HepG2 (cell line): ENCODE results near the gene HECTD1. TPM values are rescaled to one million over a fixed set of nuclear protein-coding genes. Genes with fewer than 3 reads are reported as not detected.

Experiments
- ATAC-seq: fragments of 200-7000 bp; cut with Tn5 transposase; 3 replicates; pipeline ENCODE4 v1.9.1; 2020; ENCODE audit warnings: mild to moderate bottlenecking, moderate library complexity
- BruUV-seq: library from RNA; stranded (reverse); fragments of 400-500 nt; replicated peaks from 2 replicates; lab custom pipeline; 2021; lab: Mats Ljungman, UMichigan
- CTCF ChIA-PET: fragments of 300-600 bp; formaldehyde crosslinking; extraction: SDS; loops from one replicate; lab custom pipeline; 2021; ENCODE audit warnings: low total read pairs, inconsistent platforms, low intra/inter-chr PET ratio; lab: Yijun Ruan, JAX
- POLR2A ChIA-PET: fragments of 350-600 bp; sonication (Branson Sonifier 250); formaldehyde crosslinking; loops from one replicate; lab custom pipeline; 2020; ENCODE audit warnings: antibody characterized with exemption, inconsistent platforms; lab: Yijun Ruan, JAX
- DNase-seq: peaks from one replicate; pipeline ENCODE4 v3.0.0-alpha.2; 2015; ENCODE audit warnings: low spot score
- FAIRE-seq: peaks from 3 replicates; lab custom pipeline; 2011; peaks lifted over from hg19 to GRCh38; lab: Jason Lieb, UNC
- H2AFZ ChIP-seq: one replicate; pipeline ENCODE4 v1.6.1; 2011; ENCODE audit warnings: low read length, inconsistent platforms
- H3K27ac ChIP-seq: fragments of 300-600 bp; 3 replicates; pipeline ENCODE4 v1.8.0; 2011; ENCODE audit warnings: mixed run types, mild to moderate bottlenecking, mixed read lengths, low read length, inconsistent platforms; ENCODE audit not compliant: insufficient read depth; ENCODE audit errors: extremely low read length
- H3K27me3 ChIP-seq, 2 experiments: fragments of 200-600 bp in 1 of 2; 2 replicates in 1 of 2; 3 replicates in 1 of 2; pipeline versions ENCODE4 v1.6.0 to v1.8.0; 2011; ENCODE audit warnings: low read length in 2 of 2, mild to moderate bottlenecking in 2 of 2, moderate library complexity in 2 of 2, inconsistent platforms in 1 of 2; ENCODE audit not compliant: insufficient read depth in 2 of 2, control insufficient read depth in 1 of 2
- H3K36me3 ChIP-seq, 2 experiments: fragments of 200-600 bp in 1 of 2; replicated peaks in 1 of 2; 2 replicates in 1 of 2; 3 replicates in 1 of 2; pipeline versions ENCODE4 v1.5.1 to v1.8.0; 2011; ENCODE audit warnings: low read length in 2 of 2, inconsistent platforms in 1 of 2; ENCODE audit not compliant: insufficient read depth in 2 of 2, control insufficient read depth in 1 of 2
- H3K4me1 ChIP-seq: 2 replicates; pipeline ENCODE4 v1.5.1; 2012; ENCODE audit warnings: low read length, inconsistent platforms; ENCODE audit not compliant: insufficient read depth
- H3K4me2 ChIP-seq: 2 replicates; pipeline ENCODE4 v1.6.0; 2011; ENCODE audit warnings: low read depth, low read length, inconsistent platforms
- H3K4me3 ChIP-seq, 3 experiments: fragments of 200-600 bp in 1 of 3; sonication (generic), shearing (Covaris generic) in 1 of 3; replicated peaks in 1 of 3; 2 replicates each; pipeline ENCODE4 v1.5.1; 2011 to 2016; ENCODE audit warnings: low read length in 3 of 3, inconsistent platforms in 2 of 3, low read depth in 2 of 3, mild to moderate bottlenecking in 2 of 3, control low read depth in 1 of 3, mixed read lengths in 1 of 3; ENCODE audit not compliant: insufficient read depth in 1 of 3
- H3K79me2 ChIP-seq: one replicate; pipeline ENCODE4 v1.6.1; 2011; ENCODE audit warnings: low read length, inconsistent platforms; ENCODE audit not compliant: insufficient read depth
- H3K9ac ChIP-seq: 2 replicates; pipeline ENCODE4 v1.6.0; 2011; ENCODE audit warnings: mild to moderate bottlenecking, low read depth, low read length, inconsistent platforms; ENCODE audit not compliant: insufficient read depth
- H3K9me3 ChIP-seq: 2 replicates; pipeline ENCODE4 v1.5.1; 2012; ENCODE audit warnings: mild to moderate bottlenecking, low read length
- H4K20me1 ChIP-seq: 2 replicates; pipeline ENCODE4 v1.6.0; 2011; ENCODE audit warnings: inconsistent platforms, mild to moderate bottlenecking, low read length, moderate library complexity; ENCODE audit not compliant: insufficient read depth
- CEBPG ChIP-seq: IDR thresholded peaks from 2 replicates; pipeline ENCODE4 v1.6.1; 2016
- FOXJ3 ChIP-seq: sonication (generic); formaldehyde crosslinking; IDR thresholded peaks from 2 replicates; pipeline ENCODE4 v1.4.0; 2020; ENCODE audit warnings: missing genetic modification reagents, mild to moderate bottlenecking, borderline replicate concordance
- HDAC6 ChIP-seq: fragments of 200-600 bp; sonication (generic); IDR thresholded peaks from 2 replicates; pipeline ENCODE4 v1.7.0; 2017; ENCODE audit warnings: mild to moderate bottlenecking, antibody characterized with exemption, low read length, low read depth
- ISX ChIP-seq: sonication (generic); formaldehyde crosslinking; conservative IDR thresholded peaks from 2 replicates; pipeline ENCODE4 v1.5.0; 2020; ENCODE audit warnings: missing genetic modification reagents
- KLF6 ChIP-seq: IDR thresholded peaks from 2 replicates; pipeline ENCODE4 v1.8.0; 2016; ENCODE audit warnings: missing biosample characterization, missing genetic modification reagents
- MZF1 ChIP-seq: sonication (generic); formaldehyde crosslinking; IDR thresholded peaks from 2 replicates; pipeline ENCODE4 v1.8.1; 2023; ENCODE audit warnings: mild to moderate bottlenecking, missing genetic modification reagents, borderline replicate concordance
- PPARG ChIP-seq: conservative IDR thresholded peaks from 2 replicates; pipeline ENCODE4 v1.6.1; 2016; ENCODE audit warnings: missing biosample characterization, missing genetic modification reagents
- RCOR2 ChIP-seq: IDR thresholded peaks from 2 replicates; pipeline ENCODE4 v1.6.1; 2016; ENCODE audit warnings: missing biosample characterization, missing genetic modification reagents
- RXRB ChIP-seq: IDR thresholded peaks from 2 replicates; pipeline ENCODE4 v1.6.1; 2016; ENCODE audit warnings: borderline replicate concordance, missing genetic modification reagents, missing compliant biosample characterization
- YEATS4 ChIP-seq: sonication (generic); formaldehyde crosslinking; IDR thresholded peaks from 2 replicates; pipeline ENCODE4 v1.4.0; 2020; ENCODE audit warnings: missing genetic modification reagents, borderline replicate concordance
- ZBTB42 ChIP-seq: sonication (generic); formaldehyde crosslinking; IDR thresholded peaks from 2 replicates; pipeline ENCODE4 v1.5.0; 2020; ENCODE audit warnings: mild to moderate bottlenecking, missing genetic modification reagents
- ZFP82 ChIP-seq: sonication (generic); formaldehyde crosslinking; IDR thresholded peaks from 2 replicates; pipeline ENCODE4 v1.5.1; 2020; ENCODE audit warnings: mild to moderate bottlenecking, missing genetic modification reagents, borderline replicate concordance
- ZNF337 ChIP-seq: sonication (generic); formaldehyde crosslinking; IDR thresholded peaks from 2 replicates; pipeline ENCODE4 v1.5.1; 2020; ENCODE audit warnings: missing genetic modification reagents, low read depth, mild to moderate bottlenecking, borderline replicate concordance
- ZNF652 ChIP-seq: IDR thresholded peaks from 2 replicates; pipeline ENCODE4 v1.6.1; 2016; ENCODE audit warnings: low read depth, borderline replicate concordance
- in situ Hi-C: cut with HindIII; loops from 2 replicates; pipeline ENCODE4 v1.10.0; 2017; ENCODE audit warnings: low pct_unique_long_range_greater_than_20kb; ENCODE audit not compliant: extremely low pct_ligation_motif_present
- intact Hi-C: fragments of 100-400 bp; cut with micrococcal nuclease; formaldehyde crosslinking; loops from one replicate; pipeline ENCODE4 v1.10.0; 2022; ENCODE audit not compliant: unreplicated experiment
- polyA plus RNA-seq, 8 experiments: library from polyadenylated mRNA; depleted of rRNA in 3 of 8; stranded (reverse) in 7 of 8; unstranded in 1 of 8; fragments of >200 nt; fragmentation: Illumina TruSeq in 4 of 8; extraction: Trizol in 4 of 8; gene quantifications; 2 replicates each; pipeline versions ENCODE4 v1.2.1 to v1.2.3, GENCODE V29; 2011 to 2016; ENCODE audit warnings: low read depth in 4 of 8, missing spikeins in 1 of 8, mixed read lengths in 1 of 8; ENCODE audit not compliant: insufficient read depth in 1 of 8
- total RNA-seq, 5 experiments: library from RNA; depleted of rRNA; stranded (reverse); fragments of >200 nt; fragmentation: Illumina TruSeq; extraction: Trizol; gene quantifications; 2 replicates each; pipeline ENCODE4 v1.2.3, GENCODE V29; 2016; ENCODE audit warnings: low read depth in 1 of 5
- TF ChIP-seq, protein P1 (sequence below): sonication (generic); formaldehyde crosslinking; IDR thresholded peaks from 2 replicates; pipeline ENCODE4 v1.4.0; 2020; ENCODE audit warnings: missing genetic modification reagents
- TF ChIP-seq, protein P2 (sequence below), 2 experiments: fragments of 450-650 bp in 1 of 2; sonication (generic) in 1 of 2; formaldehyde crosslinking; IDR thresholded peaks; 2 replicates each; pipeline versions ENCODE4 v1.5.0 to v1.8.0; 2020 to 2022; ENCODE audit warnings: mild to moderate bottlenecking in 1 of 2, missing genetic modification reagents in 1 of 2

Gene HECTD1
- total and polyA plus RNA-seq, 2 of the 13 experiments (the other 11 are each of a cell fraction or from before 2014, with no cell fraction given): 312 to 560 TPM

DNA sequence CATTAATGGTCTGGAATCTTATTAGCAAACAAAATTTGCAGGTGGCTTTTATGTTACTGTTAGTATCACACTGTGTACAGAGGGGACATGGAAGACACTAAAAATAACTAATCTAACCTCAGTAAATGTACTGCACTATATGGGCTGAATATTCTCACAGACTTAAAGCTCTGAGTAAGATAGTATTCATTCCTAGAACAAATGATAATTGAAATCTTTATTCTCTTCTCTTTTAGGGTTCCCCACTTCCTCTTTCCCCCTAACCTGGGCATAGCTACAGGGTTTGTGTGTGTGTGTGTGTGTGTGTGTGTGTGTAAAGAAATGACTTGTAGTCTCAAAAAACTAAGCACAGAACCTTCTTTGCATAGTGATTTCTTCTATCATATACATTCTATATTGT is 21.4 kb upstream of the HECTD1 start:
- intact Hi-C loops: loop anchor here (1.0 kb wide), 3 partner anchors 21 to 33 kb away; no protein-coding TSS in a partner anchor
- BruUV-seq: no TSS peak
- Histone ChIP-seq H3K27me3 (no peaks in the 10 kb centered on the region), H2AFZ (peak overlapping the region; percentile 38), H3K27ac (peak overlapping the region; percentile 72), H3K79me2 (no peaks in the 10 kb centered on the region), H3K4me3 (peak overlapping the region in 1 of 3 experiments; percentile 1; a peak in 1 of 6 replicates), H3K9ac (0 out of 2 replicates have a peak overlapping the region, but pooled peaks have one; percentile 1), H4K20me1 (no peaks in the 10 kb centered on the region), H3K4me1 (peaks cover 59% of the 10 kb centered on the region), H3K9me3 (no peaks in the 10 kb centered on the region), H3K36me3 (no peaks in the 10 kb centered on the region), H3K4me2 (peak overlapping the region; percentile 36)
- no peak for FAIRE-seq
- no peak for DNase-seq
- ATAC-seq: peak; percentile 2; the same call in 1 of the 3 replicates
- CTCF ChIA-PET: interaction anchor here (1.5 kb wide), 1 partner anchor 33 kb away, joined by 3 read pairs; no protein-coding TSS in a partner anchor
- POLR2A ChIA-PET: interaction anchor here (1.1 to 6.9 kb wide), 13 partner anchors 12 to 332 kb away, joined by 3 to 178 read pairs (median 9); partner anchors contain the start of genes DTD2, HEATR5A, HECTD1 and NUBPL
- TF ChIP-seq KLF6 (CRISPR knock-in tag) (no peak), PPARG (CRISPR knock-in tag) (0 out of 2 replicates have a peak, but pooled peaks have one; percentile 35), HDAC6 (0 out of 2 replicates have a peak, but pooled peaks have one; percentile 2)
- in situ Hi-C loops: no loop called here

DNA sequence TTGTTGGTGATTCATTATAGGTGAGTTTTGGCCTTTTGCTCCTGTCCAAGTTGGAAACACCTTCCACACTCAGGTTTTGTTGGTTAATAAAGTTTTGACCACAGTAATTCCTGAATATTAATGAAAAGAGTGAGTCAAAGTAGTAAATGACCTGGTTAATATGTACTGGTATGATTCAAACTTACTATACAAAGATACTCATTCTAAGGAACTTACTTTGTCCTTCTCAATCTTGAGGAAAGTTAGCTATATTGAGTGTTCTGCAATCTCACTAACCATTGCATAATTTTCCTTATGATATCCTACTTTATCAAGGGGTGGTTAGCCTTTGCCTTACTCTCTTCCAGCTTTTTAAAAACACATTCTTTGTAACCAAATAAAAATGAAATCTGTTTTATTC is 20.9 kb upstream of the HECTD1 start:
- no peaks in the 10 kb centered on the region for H4K20me1 ChIP-seq
- H3K27me3 ChIP-seq: no peaks in the 10 kb centered on the region
- H2AFZ ChIP-seq: peak overlapping the region; percentile 38
- peaks cover 54% of the 10 kb centered on the region for H3K4me1 ChIP-seq
- ATAC-seq: no peak
- ChIA-PET CTCF (no interaction called here), POLR2A (interaction anchor here (1.4 to 6.9 kb wide), 7 partner anchors 12 to 202 kb away, joined by 9 to 178 read pairs (median 26); partner anchors contain the start of genes HECTD1 and STRN3)
- intact Hi-C loops: no loop called here
- FAIRE-seq: no peak
- H3K4me2 ChIP-seq: peak overlapping the region; percentile 36; the same call in 1 of the 2 replicates
- peak overlapping the region; percentile 72 for H3K27ac ChIP-seq
- no peaks in the 10 kb centered on the region for H3K79me2 ChIP-seq
- H3K36me3 ChIP-seq: no peaks in the 10 kb centered on the region
- in situ Hi-C loops: no loop called here
- no peaks in the 10 kb centered on the region for H3K9me3 ChIP-seq
- no TSS peak for BruUV-seq
- H3K9ac ChIP-seq: 0 out of 2 replicates have a peak overlapping the region, but pooled peaks have one; percentile 1
- DNase-seq: no peak
- no peak overlapping the region for H3K4me3 ChIP-seq
- TF ChIP-seq, protein P1, sequence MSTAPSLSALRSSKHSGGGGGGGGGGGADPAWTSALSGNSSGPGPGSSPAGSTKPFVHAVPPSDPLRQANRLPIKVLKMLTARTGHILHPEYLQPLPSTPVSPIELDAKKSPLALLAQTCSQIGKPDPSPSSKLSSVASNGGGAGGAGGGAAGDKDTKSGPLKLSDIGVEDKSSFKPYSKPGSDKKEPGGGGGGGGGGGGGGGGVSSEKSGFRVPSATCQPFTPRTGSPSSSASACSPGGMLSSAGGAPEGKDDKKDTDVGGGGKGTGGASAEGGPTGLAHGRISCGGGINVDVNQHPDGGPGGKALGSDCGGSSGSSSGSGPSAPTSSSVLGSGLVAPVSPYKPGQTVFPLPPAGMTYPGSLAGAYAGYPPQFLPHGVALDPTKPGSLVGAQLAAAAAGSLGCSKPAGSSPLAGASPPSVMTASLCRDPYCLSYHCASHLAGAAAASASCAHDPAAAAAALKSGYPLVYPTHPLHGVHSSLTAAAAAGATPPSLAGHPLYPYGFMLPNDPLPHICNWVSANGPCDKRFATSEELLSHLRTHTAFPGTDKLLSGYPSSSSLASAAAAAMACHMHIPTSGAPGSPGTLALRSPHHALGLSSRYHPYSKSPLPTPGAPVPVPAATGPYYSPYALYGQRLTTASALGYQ (CRISPR knock-in tag): 0 out of 2 replicates have a peak, but pooled peaks have one; percentile 25
- peak; percentile 75 for TF ChIP-seq CEBPG (CRISPR knock-in tag)
- TF ChIP-seq MZF1 (CRISPR knock-in tag): no peak
- no peak for TF ChIP-seq ZBTB42 (CRISPR knock-in tag)
- TF ChIP-seq RCOR2 (CRISPR knock-in tag): 0 out of 2 replicates have a peak, but pooled peaks have one; percentile 6
- TF ChIP-seq FOXJ3: no peak
- 0 out of 2 replicates have a peak, but pooled peaks have one; percentile 36 for TF ChIP-seq ZFP82 (CRISPR knock-in tag)
- 0 out of 2 replicates have a peak, but pooled peaks have one; percentile 54 for TF ChIP-seq YEATS4 (CRISPR knock-in tag)
- 0 out of 2 replicates have a peak, but pooled peaks have one; percentile 49 for TF ChIP-seq ISX (CRISPR knock-in tag)
- 0 out of 2 replicates have a peak, but pooled peaks have one; percentile 21 for TF ChIP-seq RXRB (CRISPR knock-in tag)
- TF ChIP-seq ZNF337 (CRISPR knock-in tag): 0 out of 2 replicates have a peak, but pooled peaks have one; percentile 21
- TF ChIP-seq ZNF652 (CRISPR knock-in tag): 0 out of 2 replicates have a peak, but pooled peaks have one; percentile 10
- TF ChIP-seq, protein P2, sequence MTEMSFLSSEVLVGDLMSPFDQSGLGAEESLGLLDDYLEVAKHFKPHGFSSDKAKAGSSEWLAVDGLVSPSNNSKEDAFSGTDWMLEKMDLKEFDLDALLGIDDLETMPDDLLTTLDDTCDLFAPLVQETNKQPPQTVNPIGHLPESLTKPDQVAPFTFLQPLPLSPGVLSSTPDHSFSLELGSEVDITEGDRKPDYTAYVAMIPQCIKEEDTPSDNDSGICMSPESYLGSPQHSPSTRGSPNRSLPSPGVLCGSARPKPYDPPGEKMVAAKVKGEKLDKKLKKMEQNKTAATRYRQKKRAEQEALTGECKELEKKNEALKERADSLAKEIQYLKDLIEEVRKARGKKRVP (CRISPR knock-in tag; IDR thresholded peaks at IDR 0.05): peak in 1 of 2 experiments; percentile 64; a peak in 2 of 4 replicates
